Caki2 (cell line): ENCODE results near the gene ARHGEF7. TPM values are rescaled to one million over a fixed set of nuclear protein-coding genes. Genes with fewer than 3 reads are reported as not detected.

Experiments used
- DNase-seq: peaks from one replicate; pipeline ENCODE4 v3.0.0-alpha.2; 2015; ENCODE audit warnings: low read depth
- in situ Hi-C: cut with HindIII; loops from 2 replicates; pipeline ENCODE4 v1.10.0; 2016; ENCODE audit warnings: low sequenced_read_pairs, low pct_unique_long_range_greater_than_20kb, mixed read lengths
- total RNA-seq: library from RNA; depleted of rRNA; stranded (reverse); fragments of >200 nt; shearing (Covaris generic); gene quantifications from 2 replicates; pipeline ENCODE4 v1.2.3, GENCODE V29; 2014; ENCODE audit warnings: low replicate concordance

The ARHGEF7 gene
- total RNA-seq, 1 experiment from 2014 or later, result 7.6 TPM

DNA sequence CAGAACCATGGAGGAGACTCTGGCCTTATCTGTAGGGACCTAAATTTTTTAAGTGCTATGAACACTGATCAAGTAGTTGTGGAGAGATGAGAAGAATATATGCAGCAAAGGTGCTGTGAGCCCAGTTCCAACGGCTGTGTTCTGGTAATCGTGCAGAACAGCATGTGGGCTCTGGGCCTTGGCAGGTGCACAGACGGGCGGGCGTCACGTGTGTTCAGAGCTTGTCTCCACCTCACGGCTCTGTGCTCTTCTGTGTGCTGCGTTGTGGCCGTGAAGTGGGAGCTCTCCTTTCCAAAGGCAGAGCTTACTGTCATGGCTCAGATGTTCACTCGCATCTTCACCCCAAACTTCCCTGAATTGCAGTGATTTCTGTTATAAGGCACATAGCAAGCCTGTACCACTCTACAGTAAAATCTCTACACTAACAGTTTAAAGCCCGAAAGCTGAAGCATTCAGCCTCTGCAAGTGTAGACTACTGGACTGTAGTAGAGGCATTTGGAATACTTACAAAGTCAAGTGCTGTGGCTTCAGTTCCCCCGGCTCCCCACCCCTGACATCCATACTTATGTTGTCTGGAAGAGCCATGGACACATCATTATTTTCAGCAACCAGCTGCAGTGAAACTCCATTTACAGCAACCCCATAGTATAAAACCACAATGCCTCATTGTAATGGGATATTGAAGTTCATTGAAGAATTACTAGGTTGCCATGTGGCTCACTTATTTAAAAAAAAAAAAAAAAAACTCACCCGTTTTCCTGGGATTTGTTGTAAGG is 177.8 kb downstream of the ARHGEF7 start:
- DNase-seq, result no peak

DNA sequence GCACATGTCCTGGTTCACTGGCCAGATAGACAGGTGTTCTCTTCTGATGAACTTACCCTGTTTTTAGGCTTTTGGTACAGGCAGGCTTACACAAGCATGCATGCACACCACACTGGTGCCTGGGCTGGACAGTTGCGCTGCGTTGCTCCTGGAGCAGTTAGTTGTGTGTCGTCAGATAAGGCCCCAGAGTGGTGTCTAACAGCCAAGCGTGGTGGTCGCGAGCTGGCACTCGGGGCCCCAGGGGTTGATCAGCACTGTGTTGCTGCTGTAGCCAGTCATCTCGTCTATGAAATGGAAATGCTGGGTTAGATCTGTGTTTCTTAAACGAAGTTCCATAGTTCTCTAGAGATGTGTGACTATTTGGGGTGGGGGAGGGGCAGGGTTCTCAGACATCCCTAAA is 180.8 kb downstream of the ARHGEF7 start:
- no peak for DNase-seq
- in situ Hi-C loops, result no loop called here

More for the DNA sequence above, 177.8 kb downstream of the ARHGEF7 start:
- in situ Hi-C loops, result no loop called here

DNA sequence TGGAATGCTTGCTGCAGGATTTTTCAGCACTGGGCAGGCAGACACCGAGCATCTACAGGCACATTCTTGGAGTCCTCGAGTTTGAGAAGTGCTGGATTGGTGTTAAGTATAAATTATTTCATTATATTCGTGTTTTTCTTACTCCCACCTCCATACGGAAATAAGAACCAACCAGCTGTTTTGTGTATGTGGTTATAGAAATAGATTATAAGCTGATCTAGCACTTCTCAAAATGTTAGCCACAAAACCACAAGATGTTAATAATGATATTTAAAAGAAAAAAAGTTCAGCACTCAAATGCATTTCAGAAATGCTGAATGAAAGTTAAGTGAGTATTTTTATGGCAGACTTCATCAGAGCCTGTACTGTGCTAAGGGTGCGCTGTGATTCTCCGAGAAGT is 181.3 kb downstream of the ARHGEF7 start:
- in situ Hi-C loops, result no loop called here
- DNase-seq, result no peak

DNA sequence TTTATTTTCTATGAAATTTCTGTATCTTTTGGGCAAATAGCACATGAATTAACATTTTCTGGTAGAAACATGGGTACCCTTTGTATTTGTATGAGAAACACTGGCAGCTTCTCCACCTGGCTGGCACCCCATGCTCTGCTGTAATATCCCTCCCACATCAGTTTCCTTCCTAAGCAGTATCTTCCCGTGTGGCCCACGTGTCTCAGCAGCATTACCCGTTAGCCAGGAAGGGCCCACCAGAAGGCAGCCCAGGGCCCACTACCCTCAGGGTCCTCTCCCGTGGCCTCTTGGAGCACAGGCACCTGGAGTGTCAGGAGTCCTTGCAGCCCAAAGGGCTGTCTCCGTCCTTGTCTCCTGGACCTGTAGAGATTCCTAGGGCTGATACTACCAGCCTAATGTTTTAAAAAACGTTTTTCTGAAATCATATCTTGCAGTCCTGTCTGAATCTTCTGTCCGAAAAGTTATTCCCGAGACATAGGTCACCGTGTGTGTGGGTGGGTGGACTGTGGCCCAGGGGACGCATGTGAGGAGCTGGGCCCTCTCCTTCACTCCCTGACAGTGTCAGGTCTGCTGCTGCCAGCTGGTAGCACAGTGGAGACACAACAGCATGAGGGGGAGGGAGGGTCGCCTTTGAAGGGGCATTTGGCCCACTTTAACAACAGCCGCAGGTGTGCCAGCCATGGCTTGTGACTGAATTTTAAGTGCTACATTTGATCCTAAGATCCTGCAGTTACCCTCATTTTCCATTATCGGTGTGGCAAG is 183.3 kb downstream of the ARHGEF7 start:
- DNase-seq, result no peak
- in situ Hi-C loops, result no loop called here

DNA sequence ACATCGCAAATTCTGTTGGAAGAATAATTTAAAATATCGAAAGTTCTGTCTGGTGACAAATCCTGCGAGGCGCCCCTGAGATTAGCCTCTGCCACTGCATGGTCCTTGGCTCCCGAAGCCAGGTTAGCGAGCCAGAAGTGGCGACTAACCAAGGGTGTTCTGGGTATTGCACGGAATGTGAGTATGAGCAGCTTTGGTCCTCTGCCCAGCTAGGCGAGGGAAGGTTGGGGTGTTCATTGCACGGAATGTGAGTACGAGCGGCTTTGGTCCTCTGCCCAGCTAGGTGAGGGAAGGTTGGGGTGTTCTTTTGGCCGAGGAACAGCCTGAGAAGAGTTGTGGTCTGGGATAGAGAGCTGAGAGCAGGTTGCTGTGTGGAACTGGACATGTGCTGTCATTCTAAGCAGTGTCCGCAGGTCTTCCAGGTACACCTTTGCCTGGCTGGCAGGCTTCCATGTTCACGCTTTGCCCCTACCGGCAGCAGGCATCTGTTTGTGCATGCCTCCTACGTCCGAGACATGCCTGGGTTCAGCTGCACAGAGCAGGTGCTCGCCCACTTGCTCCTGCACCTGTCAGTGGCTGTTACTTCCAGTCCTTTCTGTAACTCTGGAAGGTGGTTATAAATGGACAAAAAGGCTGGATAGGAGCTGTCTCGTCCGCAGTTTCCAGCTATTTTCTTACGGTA is 187.1 kb downstream of the ARHGEF7 start:
- DNase-seq, result no peak
- in situ Hi-C loops, result no loop called here

DNA sequence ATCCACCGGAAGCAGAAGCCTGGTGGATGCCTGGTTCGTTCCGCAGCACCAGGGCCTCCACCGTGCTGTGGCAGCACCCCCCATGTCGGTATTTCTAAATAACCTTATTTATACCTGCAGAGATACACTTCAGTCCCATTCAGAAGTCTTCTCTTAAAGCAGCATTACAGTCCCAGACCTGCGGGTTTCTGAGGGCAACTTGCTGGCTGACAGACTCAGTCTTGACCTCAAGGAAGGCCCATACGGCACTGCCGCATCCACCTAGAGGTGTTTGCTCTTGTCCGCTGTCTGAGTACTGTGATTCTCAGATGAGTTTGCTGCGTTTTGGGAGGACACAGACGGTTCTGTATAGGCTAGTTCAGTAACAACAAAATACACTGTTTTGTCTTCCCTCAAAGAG is 188.4 kb downstream of the ARHGEF7 start:
- in situ Hi-C loops, result no loop called here
- DNase-seq, result no peak

DNA sequence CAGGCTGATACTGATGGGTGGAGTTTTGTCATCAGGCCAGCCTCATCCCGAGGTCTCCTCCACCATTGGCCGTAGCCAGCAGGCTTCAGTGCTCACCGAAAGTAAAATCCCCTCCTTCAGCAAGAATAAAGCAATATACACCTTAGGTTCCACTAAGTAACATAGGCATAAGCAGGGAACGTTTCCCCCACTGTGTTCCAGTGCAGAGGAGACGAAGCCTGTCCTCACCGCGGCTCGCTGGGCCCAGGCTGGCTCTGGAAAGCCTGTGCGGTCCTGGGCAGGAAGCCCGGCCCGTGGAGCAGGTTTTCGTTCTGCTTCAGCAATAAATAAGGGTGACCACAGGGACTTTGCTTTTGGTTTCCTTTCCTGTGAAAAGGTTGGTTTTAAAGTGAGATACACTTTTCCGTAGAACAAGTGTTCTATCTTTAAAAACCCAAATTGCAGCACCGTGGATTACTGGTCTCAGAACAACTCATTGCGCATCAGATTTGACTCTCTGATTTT is 189.0 kb downstream of the ARHGEF7 start:
- no peak for DNase-seq
- in situ Hi-C loops, result no loop called here

DNA sequence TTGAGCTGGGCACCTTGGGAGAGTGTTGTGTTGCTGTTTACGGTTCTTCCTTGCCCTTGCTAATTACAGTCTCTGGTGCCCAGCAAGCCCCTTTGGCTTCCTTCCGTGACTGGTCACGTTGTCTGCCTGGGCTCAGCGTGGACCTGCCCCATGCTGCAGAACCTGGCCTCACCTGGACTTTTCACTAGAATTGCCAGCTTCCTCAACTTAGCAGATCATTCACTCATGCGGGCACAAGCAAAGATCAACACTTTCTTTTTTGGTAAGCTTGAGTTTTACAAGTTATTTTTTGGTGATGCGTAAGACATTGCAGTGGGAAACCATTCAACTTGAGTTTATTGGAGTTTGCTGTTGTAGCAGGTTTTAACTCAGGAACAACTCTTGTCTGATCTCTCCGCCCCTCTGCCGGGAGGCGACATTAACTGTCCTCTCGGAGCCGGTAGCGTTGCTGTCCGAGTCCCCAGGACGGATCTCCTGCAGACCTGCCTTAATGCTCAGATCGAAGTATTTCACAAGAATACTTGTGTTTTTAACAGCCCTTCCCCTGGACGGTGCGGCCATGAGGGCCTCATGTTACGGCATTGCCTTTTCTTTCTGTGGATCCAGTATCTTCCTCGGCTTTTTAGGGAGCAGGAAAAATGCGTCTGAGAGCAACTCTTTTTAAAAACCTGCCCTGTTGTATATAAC is 189.6 kb downstream of the ARHGEF7 start:
- in situ Hi-C loops, result no loop called here
- no peak for DNase-seq

DNA sequence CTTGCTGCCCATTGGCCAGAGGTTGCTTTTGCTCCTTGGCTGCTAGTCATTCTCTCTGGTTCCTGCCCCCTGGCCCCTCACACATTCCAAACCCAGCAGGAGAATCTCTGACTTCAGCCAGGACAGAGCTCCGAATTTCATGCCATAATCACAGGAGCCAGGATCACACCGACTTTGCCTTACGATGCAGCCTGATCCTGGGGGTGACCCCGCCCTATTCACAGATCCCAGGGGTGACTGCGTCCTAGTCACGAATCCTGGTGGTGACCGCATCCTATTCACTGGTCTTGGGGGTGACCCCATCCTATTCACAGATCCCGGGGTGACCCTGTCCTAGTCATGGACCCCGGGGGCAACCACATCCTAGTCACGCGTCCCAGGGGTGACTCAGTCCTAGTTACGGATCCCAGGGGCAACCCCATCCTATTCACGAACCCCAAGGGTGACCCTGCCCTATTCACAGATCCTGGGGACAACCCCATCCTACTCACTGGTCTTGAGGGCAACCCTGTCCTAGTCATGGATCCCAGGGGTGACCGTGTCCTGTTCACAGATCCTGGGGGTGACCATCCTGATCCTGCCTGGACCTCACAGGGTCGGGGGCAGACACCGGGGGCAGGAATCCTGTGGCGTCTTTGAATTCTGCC is 198.0 kb downstream of the ARHGEF7 start:
- DNase-seq, result no peak
- in situ Hi-C loops, result no loop called here

DNA sequence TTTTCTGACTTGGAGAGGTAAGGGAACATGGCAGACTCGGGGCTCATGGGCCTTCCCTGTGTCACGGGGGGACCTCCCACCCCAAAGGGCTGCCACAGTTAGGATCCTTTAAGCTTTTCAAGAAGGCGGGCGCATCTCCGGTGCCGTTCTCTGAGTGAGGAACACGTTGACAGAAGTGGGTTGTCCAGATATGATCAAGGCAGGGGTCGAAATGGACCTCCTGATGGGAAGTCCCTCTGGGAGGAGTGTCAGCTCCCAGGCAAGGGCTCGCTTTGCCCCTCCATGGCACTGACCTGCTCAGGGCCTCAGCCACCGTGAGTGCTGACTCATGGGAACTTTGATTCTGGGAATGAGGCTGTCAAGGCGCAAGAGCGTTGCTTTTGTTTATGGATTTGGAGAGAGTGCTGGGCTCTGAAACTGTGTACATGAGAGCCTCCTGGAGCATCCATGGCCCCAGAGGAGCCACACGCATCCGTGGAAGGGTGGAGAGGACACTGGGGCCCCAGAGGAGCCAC is 198.9 kb downstream of the ARHGEF7 start:
- in situ Hi-C loops, result no loop called here
- DNase-seq, result no peak

DNA sequence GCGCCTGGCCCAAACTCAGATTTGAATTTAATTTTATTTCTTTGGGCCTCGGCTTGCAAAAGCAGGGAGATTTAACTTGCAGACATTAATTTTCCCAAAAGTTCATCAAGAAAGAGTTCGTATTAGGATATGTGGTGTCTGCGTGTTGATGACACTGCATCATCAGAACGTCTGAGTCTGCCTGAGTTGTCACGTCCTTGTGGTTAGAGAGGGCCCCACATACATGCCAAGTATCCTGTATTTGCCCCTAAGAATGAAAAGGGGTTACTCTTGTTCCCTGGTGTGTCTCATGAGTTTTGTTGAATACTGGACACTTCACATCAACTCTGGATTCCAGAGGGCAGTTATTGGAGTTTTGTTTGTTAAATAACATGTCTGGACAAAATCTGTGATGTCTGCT is 199.7 kb downstream of the ARHGEF7 start:
- DNase-seq, result no peak
- in situ Hi-C loops, result no loop called here

DNA sequence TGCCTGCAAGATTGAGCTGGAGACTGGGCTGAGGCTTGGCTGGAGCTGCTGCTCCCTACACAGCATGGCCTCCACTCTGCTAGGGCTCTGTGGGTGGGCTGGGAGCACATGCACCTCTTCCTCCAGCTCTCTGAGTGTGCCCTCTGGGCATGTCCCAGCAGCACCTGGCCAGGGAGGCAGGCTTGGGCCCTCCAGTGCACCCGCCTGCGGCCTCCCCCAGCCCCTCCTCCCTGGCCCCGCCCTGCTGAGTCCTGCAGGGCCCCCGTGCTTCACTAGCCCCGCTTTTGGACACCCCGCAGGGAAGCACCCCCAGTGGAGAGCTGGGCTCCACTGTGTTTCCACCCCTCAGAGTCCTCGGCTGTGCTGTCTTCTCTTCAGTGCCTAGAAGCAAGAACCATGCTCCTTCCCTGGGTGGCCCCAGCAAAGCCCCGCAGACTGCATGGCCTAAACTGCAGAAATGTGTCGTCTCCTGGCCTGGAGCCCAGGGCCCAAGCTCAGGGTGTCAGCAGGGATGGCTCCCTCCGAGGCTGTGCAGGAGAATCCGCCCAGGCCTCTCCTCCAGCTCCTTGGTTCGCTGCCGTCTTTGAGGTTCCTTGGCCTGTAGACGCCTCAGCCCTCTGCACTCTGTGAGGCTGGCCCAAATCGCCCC is 200.4 kb downstream of the ARHGEF7 start:
- in situ Hi-C loops, result no loop called here
- DNase-seq, result no peak

DNA sequence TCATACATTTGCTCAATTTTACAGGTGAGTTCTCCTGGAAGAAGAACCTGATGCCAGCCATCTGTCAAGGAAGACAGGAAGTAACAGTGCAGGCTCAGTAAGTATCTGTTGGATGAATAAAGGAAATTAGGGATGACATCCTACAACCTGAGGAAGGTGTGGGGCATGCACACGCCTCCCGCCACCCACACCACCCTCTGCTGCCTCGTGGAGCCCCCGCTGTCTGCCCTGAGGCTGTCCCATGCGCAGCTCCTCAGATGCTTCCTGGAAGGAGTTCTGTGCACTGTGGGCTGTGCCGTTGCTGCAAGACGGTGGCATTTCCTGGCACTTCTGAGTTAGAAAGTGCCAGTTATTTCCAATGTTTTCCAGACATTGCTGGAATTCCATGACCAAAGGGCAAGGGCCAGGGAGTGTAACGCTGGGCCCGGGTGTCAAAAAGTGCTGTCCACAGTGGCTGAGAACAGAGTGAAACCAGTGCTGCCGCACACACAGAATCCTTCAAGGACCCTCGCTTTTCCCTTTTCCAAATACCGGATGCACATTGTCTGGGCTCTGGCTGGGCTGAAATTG is 201.1 kb downstream of the ARHGEF7 start:
- no peak for DNase-seq
- in situ Hi-C loops, result no loop called here

DNA sequence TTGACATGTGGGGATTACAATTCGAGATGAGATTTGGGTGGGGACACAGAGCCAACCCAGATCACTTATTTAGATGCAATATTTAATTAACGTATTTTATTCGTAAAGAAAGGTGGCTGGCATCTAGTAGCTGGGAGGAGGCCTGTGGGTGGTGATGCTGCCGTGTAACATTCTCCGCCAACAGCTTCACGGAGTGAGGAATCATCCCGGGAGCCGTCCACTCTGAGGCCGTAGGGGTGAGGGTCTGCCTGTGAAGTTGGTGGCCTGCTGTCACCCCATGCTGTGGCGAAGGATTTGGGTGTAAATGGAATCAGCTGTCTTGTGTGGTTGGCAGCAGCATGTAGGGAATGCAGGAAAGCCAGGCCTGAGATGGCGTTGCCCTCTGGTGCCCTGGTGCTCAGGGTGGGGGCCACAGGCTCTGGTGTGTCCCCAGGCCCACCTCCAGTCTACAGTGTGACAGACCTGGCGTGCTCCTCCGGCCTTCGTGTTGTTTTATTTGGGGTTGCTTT is 202.0 kb downstream of the ARHGEF7 start:
- no peak for DNase-seq
- in situ Hi-C loops, result no loop called here

DNA sequence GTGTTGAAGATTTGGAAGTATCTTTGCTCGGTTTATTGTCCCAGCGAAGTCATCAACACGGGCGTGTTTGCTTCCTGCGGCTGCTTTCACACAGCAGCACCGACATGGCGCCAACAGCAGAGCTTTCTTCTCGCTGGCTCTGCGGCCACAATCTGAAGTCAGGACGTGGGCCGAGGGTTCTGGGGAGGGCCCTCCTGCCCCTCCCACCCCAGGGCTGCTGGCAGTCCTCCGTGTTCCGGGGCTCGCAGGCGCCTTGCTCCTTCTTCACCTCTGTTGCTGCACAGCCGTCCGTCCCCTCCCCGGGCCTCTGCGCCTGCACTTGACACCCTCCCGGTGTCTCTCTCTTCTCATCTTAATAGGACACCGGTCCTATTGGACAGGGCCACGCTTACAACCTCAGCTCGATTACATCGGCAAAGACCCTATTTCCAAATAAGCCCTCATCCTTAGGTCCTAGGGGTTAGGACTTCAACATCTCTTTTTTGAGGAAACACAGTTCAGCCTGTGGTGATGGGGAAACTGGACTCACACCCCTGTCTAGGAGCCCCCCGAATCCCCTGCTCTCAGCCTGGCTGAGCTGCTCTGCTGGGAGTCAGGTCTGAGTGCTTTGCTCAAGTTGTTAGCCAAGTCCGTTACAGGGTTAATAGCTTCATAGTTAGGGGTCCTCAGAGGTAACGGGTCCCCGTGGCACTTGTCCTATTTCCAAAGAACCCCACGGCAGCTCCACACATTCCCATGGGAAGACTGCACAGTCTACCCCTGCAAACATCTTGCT is 202.6 kb downstream of the ARHGEF7 start:
- DNase-seq, result no peak
- in situ Hi-C loops, result no loop called here

DNA sequence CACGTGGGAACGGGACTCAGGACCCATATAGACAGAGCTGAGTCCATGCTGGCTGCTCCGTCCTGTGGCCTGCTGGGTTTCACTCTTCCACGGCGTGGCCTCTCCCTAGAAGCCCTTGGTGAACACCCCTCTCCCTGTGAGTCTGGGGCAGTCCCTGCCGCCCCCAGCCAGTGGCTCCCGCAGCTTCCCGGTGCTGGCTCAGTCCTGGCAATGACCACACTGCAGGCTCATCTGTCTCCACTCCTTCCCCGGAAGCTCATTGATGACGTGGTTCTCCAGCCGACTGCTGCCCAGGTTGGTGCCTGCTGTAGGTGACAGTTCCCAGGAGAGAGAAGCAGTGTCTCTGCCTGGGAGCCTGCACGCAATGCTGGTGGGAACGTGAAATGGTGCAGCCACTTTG is 203.3 kb downstream of the ARHGEF7 start:
- in situ Hi-C loops, result no loop called here

More for the DNA sequence above, 203.3 kb downstream of the ARHGEF7 start:
- no peak for DNase-seq
